Ovary (tissue), 3 donors: ENCODE data around the gene ECHDC3.

Experiments
- POLR2A ChIP-seq: fragments of 450-650 bp; IDR thresholded peaks from one replicate; pipeline ENCODE4 v1.6.1; 2017; ENCODE audit warnings: antibody characterized with exemption, mild to moderate bottlenecking, moderate library complexity
- TF ChIP-seq, protein P1 (sequence below), 3 donors: fragments of 450-650 bp in 2 of 3; fragments of 200-600 bp in 1 of 3; IDR thresholded peaks; one replicate each; pipeline versions ENCODE4 v1.5.1 to v1.8.0; 2016 to 2022; ENCODE audit warnings: antibody characterized with exemption in 3 of 3, mild to moderate bottlenecking in 1 of 3
- donor health status: DM: no; HTN: no; CAD: no.

DNA sequence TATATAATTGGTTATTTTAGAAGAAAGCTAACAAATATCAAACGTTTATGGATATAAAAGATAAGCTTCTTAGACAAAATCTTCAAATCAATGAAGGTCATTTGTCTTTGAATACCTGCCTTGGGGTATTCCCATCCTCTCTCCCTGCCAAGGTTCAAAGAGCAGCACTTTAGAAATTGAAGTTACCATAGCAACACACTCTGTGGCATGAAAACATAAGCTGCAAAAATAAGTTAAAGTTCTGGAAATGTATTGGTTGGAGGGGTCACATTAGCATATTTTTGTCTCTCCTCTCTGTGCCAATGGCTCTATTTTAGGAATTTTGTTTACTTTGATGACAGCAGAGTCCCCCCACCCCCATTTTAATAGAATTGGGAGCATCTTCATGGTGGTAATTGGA is 12.0 kb downstream of the ECHDC3 start:
- TF ChIP-seq, protein P1, sequence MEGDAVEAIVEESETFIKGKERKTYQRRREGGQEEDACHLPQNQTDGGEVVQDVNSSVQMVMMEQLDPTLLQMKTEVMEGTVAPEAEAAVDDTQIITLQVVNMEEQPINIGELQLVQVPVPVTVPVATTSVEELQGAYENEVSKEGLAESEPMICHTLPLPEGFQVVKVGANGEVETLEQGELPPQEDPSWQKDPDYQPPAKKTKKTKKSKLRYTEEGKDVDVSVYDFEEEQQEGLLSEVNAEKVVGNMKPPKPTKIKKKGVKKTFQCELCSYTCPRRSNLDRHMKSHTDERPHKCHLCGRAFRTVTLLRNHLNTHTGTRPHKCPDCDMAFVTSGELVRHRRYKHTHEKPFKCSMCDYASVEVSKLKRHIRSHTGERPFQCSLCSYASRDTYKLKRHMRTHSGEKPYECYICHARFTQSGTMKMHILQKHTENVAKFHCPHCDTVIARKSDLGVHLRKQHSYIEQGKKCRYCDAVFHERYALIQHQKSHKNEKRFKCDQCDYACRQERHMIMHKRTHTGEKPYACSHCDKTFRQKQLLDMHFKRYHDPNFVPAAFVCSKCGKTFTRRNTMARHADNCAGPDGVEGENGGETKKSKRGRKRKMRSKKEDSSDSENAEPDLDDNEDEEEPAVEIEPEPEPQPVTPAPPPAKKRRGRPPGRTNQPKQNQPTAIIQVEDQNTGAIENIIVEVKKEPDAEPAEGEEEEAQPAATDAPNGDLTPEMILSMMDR (IDR thresholded peaks at IDR 0.05): no peak
- no peak for TF ChIP-seq POLR2A
